GM23338 (cell line): ENCODE results near the gene KLHL25. TPM values are rescaled to one million over a fixed set of nuclear protein-coding genes. Genes with fewer than 3 reads are reported as not detected.

ENCODE experiments used
- ATAC-seq: fragments of 200-7000 bp; cut with Tn5 transposase; 3 replicates; pipeline ENCODE4 v1.9.1; 2020
- DNase-seq: peaks from one replicate; pipeline ENCODE4 v3.0.0-alpha.2; 2015; ENCODE audit warnings: low spot score
- H2AFZ ChIP-seq: fragments of 200-600 bp; sonication (generic); 2 replicates; pipeline ENCODE4 v1.8.0; 2016; ENCODE audit warnings: antibody characterized with exemption, mild to moderate bottlenecking, moderate library complexity
- H3F3A ChIP-seq: fragments of 200-600 bp; sonication (generic); replicated peaks from 2 replicates; pipeline ENCODE4 v1.8.0; 2017; ENCODE audit warnings: antibody characterized with exemption, mixed run types, low read depth
- H3K27ac ChIP-seq: fragments of 200-600 bp; sonication (generic); 2 replicates; pipeline ENCODE4 v1.6.1; 2016; ENCODE audit warnings: low read depth
- H3K27me3 ChIP-seq: fragments of 200-600 bp; sonication (generic); 2 replicates; pipeline ENCODE4 v1.8.0; 2016; ENCODE audit warnings: mild to moderate bottlenecking, mixed run types, moderate library complexity; ENCODE audit not compliant: insufficient read depth
- H3K36me3 ChIP-seq: fragments of 200-600 bp; sonication (generic); 2 replicates; pipeline ENCODE4 v1.8.0; 2016; ENCODE audit warnings: mild to moderate bottlenecking; ENCODE audit not compliant: insufficient read depth
- H3K4me1 ChIP-seq: fragments of 200-600 bp; sonication (generic); 2 replicates; pipeline ENCODE4 v1.8.0; 2016; ENCODE audit warnings: mild to moderate bottlenecking, moderate library complexity; ENCODE audit not compliant: insufficient read depth
- H3K4me2 ChIP-seq: fragments of 200-600 bp; sonication (generic); 2 replicates; pipeline ENCODE4 v1.7.1; 2017; ENCODE audit warnings: mixed run types
- H3K4me3 ChIP-seq: fragments of 200-600 bp; sonication (generic); 2 replicates; pipeline ENCODE4 v1.6.1; 2016; ENCODE audit warnings: mixed run types
- H3K79me2 ChIP-seq: fragments of 200-600 bp; sonication (generic); replicated peaks from 2 replicates; pipeline ENCODE4 v1.8.0; 2017; ENCODE audit warnings: mild to moderate bottlenecking; ENCODE audit not compliant: insufficient read depth
- H3K9me2 ChIP-seq: fragments of 200-600 bp; sonication (generic); 2 replicates; pipeline ENCODE4 v1.8.0; 2017; ENCODE audit not compliant: insufficient read depth
- H4K20me1 ChIP-seq: fragments of 200-600 bp; sonication (generic); replicated peaks from 2 replicates; pipeline ENCODE4 v1.8.0; 2017; ENCODE audit warnings: mild to moderate bottlenecking; ENCODE audit not compliant: insufficient read depth
- H3K27ac Mint-ChIP-seq: 2 replicates; pipeline ENCODE4 v1.8.0; 2020; ENCODE audit warnings: inconsistent platforms, mild to moderate bottlenecking, moderate library complexity, mixed read lengths
- H3K27me3 Mint-ChIP-seq: 3 replicates; pipeline ENCODE4 v1.8.0; 2022; ENCODE audit warnings: low read depth, mild to moderate bottlenecking, moderate library complexity, mixed read lengths, inconsistent platforms; ENCODE audit not compliant: insufficient read depth, poor library complexity
- H3K36me3 Mint-ChIP-seq: 3 replicates; pipeline ENCODE4 v1.8.0; 2021; ENCODE audit warnings: low read depth, mild to moderate bottlenecking, inconsistent platforms, moderate library complexity, mixed read lengths
- H3K4me1 Mint-ChIP-seq: 3 replicates; pipeline ENCODE4 v1.8.0; 2020; ENCODE audit warnings: mild to moderate bottlenecking, inconsistent platforms, mixed read lengths
- H3K4me3 Mint-ChIP-seq: 3 replicates; pipeline ENCODE4 v1.8.0; 2021; ENCODE audit warnings: moderate library complexity, mild to moderate bottlenecking, inconsistent platforms, mixed read lengths
- H3K9me3 Mint-ChIP-seq: 3 replicates; pipeline ENCODE4 v1.8.0; 2020; ENCODE audit warnings: moderate library complexity, mild to moderate bottlenecking, inconsistent platforms, mixed read lengths
- CREB1 ChIP-seq: fragments of 250-450 bp; sonication (Bioruptor Pico); IDR thresholded peaks from 2 replicates; pipeline ENCODE4 v1.5.0; 2020; ENCODE audit warnings: low read depth, mild to moderate bottlenecking, moderate library complexity
- EZH2 ChIP-seq: fragments of 200-600 bp; sonication (generic); IDR thresholded peaks from one replicate; pipeline ENCODE4 v1.8.0; 2017; ENCODE audit warnings: antibody characterized with exemption, mild to moderate bottlenecking, low read depth; ENCODE audit not compliant: unreplicated experiment
- EZH2phosphoT487 ChIP-seq: fragments of 200-600 bp; sonication (generic); IDR thresholded peaks from one replicate; pipeline ENCODE4 v1.8.1; 2018; ENCODE audit warnings: antibody characterized with exemption; ENCODE audit not compliant: unreplicated experiment
- JUNB ChIP-seq: IDR thresholded peaks from one replicate; pipeline ENCODE4 v1.6.1; 2016; ENCODE audit warnings: antibody characterized with exemption; ENCODE audit not compliant: unreplicated experiment
- NANOG ChIP-seq: IDR thresholded peaks from 2 replicates; pipeline ENCODE4 v1.6.1; 2016; ENCODE audit warnings: antibody characterized with exemption, borderline replicate concordance
- POLR2AphosphoS5 ChIP-seq: IDR thresholded peaks from 2 replicates; pipeline ENCODE4 v1.6.1; 2016; ENCODE audit warnings: antibody characterized with exemption, low read depth
- REST ChIP-seq: IDR thresholded peaks from one replicate; pipeline ENCODE4 v1.6.1; 2018; ENCODE audit warnings: antibody characterized with exemption; ENCODE audit not compliant: unreplicated experiment
- STAT1 ChIP-seq: IDR thresholded peaks from one replicate; pipeline ENCODE4 v1.6.1; 2016; ENCODE audit warnings: antibody characterized with exemption; ENCODE audit not compliant: unreplicated experiment
- ZNF114 ChIP-seq: fragments of 250-450 bp; sonication (Bioruptor Pico); IDR thresholded peaks from 2 replicates; pipeline ENCODE4 v1.5.0; 2020; ENCODE audit warnings: mild to moderate bottlenecking, moderate library complexity
- ZNF331 ChIP-seq: fragments of 250-450 bp; sonication (Bioruptor Pico); IDR thresholded peaks from 2 replicates; pipeline ENCODE4 v1.5.0; 2020; ENCODE audit warnings: low read depth, mild to moderate bottlenecking, moderate library complexity
- polyA plus RNA-seq: library from polyadenylated mRNA; unstranded; fragments of >200 nt; fragmentation: Nextera tagmentation; extraction: Ambion mirVana; gene quantifications from 2 replicates; pipeline ENCODE4 v1.2.1, GENCODE V29; 2016
- total RNA-seq: library from RNA; depleted of rRNA; stranded (reverse); fragments of >200 nt; shearing (Covaris generic); gene quantifications from 2 replicates; pipeline ENCODE4 v1.2.3, GENCODE V29; 2014
- TF ChIP-seq, protein P1 (sequence below), 2 experiments: fragments of 200-600 bp in 1 of 2; sonication (generic) in 1 of 2; conservative IDR thresholded peaks; 2 replicates each; pipeline versions ENCODE4 v1.5.1 to v1.6.1; 2016 to 2017; ENCODE audit warnings: antibody characterized with exemption in 2 of 2, low read depth in 2 of 2, mild to moderate bottlenecking in 2 of 2, moderate library complexity in 1 of 2
- TF ChIP-seq, protein P2 (sequence below): IDR thresholded peaks from 2 replicates; pipeline ENCODE4 v1.6.1; 2016; ENCODE audit warnings: antibody characterized with exemption
- TF ChIP-seq, protein P3 (sequence below): fragments of 250-450 bp; sonication (Bioruptor Pico); IDR thresholded peaks from 2 replicates; pipeline ENCODE4 v1.5.0; 2020; ENCODE audit warnings: mild to moderate bottlenecking, moderate library complexity

KLHL25 gene
- total and polyA plus RNA-seq, 2 experiments from 2014 or later, result 5.2 to 28.5 TPM

DNA sequence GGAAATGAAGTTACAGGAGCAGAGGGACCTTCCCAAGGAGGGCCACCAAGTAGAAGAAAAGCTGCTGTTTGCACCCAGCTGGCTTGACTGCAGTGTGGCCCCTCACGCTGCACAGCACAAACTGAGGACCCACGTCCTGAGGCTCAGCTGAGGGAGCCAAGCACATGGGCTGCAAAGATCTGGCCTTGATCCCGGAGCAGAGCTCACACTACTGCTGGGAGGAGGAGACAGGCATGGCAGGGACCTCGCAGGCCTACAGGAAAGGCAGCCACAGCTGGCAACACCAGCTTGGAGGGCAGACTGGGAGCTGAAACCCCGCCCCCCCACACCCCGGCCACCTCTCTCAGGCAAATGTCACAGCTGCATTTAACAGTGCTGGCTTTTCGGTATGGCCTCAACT is 39.7 kb downstream of the KLHL25 start:
- Histone ChIP-seq H3K27ac (no peak overlapping the region), H2AFZ (no peak overlapping the region), H4K20me1 (peaks cover 3% of the 10 kb centered on the region), H3K4me2 (no peak overlapping the region), H3K79me2 (no peaks in the 10 kb centered on the region), H3K4me1 (peaks cover 31% of the 10 kb centered on the region), H3K4me3 (no peak overlapping the region), H3K36me3 (no peaks in the 10 kb centered on the region; the same call in 1 of the 2 replicates), H3F3A (peaks cover 18% of the 10 kb centered on the region), H3K27me3 (no peaks in the 10 kb centered on the region), H3K9me2 (no peaks in the 10 kb centered on the region)
- Mint-ChIP-seq H3K4me1 (peaks cover 45% of the 10 kb centered on the region), H3K9me3 (no peaks in the 10 kb centered on the region), H3K27ac (no peak overlapping the region; the same call in 1 of the 2 replicates), H3K36me3 (peaks cover 27% of the 10 kb centered on the region), H3K4me3 (no peak overlapping the region), H3K27me3 (peaks cover 21% of the 10 kb centered on the region)
- no peak for DNase-seq
- no peak for ATAC-seq
- TF ChIP-seq ZNF331 (CRISPR knock-in tag) (no peak), POLR2AphosphoS5 (no peak), EZH2 (no peak), EZH2phosphoT487 (no peak), REST (no peak), CREB1 (CRISPR knock-in tag) (no peak), NANOG (no peak), JUNB (no peak), STAT1 (no peak), ZNF114 (no peak)
- TF ChIP-seq, protein P1, sequence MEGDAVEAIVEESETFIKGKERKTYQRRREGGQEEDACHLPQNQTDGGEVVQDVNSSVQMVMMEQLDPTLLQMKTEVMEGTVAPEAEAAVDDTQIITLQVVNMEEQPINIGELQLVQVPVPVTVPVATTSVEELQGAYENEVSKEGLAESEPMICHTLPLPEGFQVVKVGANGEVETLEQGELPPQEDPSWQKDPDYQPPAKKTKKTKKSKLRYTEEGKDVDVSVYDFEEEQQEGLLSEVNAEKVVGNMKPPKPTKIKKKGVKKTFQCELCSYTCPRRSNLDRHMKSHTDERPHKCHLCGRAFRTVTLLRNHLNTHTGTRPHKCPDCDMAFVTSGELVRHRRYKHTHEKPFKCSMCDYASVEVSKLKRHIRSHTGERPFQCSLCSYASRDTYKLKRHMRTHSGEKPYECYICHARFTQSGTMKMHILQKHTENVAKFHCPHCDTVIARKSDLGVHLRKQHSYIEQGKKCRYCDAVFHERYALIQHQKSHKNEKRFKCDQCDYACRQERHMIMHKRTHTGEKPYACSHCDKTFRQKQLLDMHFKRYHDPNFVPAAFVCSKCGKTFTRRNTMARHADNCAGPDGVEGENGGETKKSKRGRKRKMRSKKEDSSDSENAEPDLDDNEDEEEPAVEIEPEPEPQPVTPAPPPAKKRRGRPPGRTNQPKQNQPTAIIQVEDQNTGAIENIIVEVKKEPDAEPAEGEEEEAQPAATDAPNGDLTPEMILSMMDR (conservative IDR thresholded peaks at IDR 0.05; ENCODE audit: low read depth in 2 of 2), result no peak
- TF ChIP-seq, protein P2, sequence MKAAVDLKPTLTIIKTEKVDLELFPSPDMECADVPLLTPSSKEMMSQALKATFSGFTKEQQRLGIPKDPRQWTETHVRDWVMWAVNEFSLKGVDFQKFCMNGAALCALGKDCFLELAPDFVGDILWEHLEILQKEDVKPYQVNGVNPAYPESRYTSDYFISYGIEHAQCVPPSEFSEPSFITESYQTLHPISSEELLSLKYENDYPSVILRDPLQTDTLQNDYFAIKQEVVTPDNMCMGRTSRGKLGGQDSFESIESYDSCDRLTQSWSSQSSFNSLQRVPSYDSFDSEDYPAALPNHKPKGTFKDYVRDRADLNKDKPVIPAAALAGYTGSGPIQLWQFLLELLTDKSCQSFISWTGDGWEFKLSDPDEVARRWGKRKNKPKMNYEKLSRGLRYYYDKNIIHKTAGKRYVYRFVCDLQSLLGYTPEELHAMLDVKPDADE, result no peak
- TF ChIP-seq, protein P3, sequence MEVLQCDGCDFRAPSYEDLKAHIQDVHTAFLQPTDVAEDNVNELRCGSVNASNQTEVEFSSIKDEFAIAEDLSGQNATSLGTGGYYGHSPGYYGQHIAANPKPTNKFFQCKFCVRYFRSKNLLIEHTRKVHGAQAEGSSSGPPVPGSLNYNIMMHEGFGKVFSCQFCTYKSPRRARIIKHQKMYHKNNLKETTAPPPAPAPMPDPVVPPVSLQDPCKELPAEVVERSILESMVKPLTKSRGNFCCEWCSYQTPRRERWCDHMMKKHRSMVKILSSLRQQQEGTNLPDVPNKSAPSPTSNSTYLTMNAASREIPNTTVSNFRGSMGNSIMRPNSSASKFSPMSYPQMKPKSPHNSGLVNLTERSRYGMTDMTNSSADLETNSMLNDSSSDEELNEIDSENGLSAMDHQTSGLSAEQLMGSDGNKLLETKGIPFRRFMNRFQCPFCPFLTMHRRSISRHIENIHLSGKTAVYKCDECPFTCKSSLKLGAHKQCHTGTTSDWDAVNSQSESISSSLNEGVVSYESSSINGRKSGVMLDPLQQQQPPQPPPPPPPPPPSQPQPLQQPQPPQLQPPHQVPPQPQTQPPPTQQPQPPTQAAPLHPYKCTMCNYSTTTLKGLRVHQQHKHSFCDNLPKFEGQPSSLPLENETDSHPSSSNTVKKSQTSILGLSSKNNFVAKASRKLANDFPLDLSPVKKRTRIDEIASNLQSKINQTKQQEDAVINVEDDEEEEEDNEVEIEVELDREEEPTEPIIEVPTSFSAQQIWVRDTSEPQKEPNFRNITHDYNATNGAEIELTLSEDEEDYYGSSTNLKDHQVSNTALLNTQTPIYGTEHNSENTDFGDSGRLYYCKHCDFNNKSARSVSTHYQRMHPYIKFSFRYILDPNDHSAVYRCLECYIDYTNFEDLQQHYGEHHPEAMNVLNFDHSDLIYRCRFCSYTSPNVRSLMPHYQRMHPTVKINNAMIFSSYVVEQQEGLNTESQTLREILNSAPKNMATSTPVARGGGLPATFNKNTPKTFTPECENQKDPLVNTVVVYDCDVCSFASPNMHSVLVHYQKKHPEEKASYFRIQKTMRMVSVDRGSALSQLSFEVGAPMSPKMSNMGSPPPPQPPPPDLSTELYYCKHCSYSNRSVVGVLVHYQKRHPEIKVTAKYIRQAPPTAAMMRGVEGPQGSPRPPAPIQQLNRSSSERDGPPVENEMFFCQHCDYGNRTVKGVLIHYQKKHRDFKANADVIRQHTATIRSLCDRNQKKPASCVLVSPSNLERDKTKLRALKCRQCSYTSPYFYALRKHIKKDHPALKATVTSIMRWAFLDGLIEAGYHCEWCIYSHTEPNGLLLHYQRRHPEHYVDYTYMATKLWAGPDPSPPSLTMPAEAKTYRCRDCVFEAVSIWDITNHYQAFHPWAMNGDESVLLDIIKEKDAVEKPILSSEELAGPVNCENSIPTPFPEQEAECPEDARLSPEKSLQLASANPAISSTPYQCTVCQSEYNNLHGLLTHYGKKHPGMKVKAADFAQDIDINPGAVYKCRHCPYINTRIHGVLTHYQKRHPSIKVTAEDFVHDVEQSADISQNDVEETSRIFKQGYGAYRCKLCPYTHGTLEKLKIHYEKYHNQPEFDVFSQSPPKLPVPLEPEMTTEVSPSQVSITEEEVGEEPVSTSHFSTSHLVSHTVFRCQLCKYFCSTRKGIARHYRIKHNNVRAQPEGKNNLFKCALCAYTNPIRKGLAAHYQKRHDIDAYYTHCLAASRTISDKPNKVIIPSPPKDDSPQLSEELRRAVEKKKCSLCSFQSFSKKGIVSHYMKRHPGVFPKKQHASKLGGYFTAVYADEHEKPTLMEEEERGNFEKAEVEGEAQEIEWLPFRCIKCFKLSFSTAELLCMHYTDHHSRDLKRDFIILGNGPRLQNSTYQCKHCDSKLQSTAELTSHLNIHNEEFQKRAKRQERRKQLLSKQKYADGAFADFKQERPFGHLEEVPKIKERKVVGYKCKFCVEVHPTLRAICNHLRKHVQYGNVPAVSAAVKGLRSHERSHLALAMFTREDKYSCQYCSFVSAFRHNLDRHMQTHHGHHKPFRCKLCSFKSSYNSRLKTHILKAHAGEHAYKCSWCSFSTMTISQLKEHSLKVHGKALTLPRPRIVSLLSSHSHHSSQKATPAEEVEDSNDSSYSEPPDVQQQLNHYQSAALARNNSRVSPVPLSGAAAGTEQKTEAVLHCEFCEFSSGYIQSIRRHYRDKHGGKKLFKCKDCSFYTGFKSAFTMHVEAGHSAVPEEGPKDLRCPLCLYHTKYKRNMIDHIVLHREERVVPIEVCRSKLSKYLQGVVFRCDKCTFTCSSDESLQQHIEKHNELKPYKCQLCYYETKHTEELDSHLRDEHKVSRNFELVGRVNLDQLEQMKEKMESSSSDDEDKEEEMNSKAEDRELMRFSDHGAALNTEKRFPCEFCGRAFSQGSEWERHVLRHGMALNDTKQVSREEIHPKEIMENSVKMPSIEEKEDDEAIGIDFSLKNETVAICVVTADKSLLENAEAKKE (CRISPR knock-in tag), result no peak
